SU-DHL-6 (cell line): Measurements from ENCODE around the gene STK10.

Experiments
- H2AFZ ChIP-seq: fragments of 200-600 bp; sonication (generic); 2 replicates; pipeline ENCODE4 v1.6.1; 2014; ENCODE audit warnings: low read depth, mild to moderate bottlenecking, moderate library complexity, mixed read lengths, antibody characterized with exemption, low read length; ENCODE audit not compliant: severe bottlenecking
- H3F3A ChIP-seq: fragments of 200-600 bp; shearing (Covaris generic); 2 replicates; pipeline ENCODE4 v1.6.0; 2016; ENCODE audit warnings: antibody characterized with exemption, mild to moderate bottlenecking; ENCODE audit not compliant: insufficient read depth
- H3K27ac ChIP-seq: fragments of 200-600 bp; sonication (generic); 2 replicates; pipeline ENCODE4 v1.5.1; 2016; ENCODE audit warnings: low read depth, mild to moderate bottlenecking, low read length, moderate library complexity, mixed read lengths
- H3K27me3 ChIP-seq: fragments of 200-600 bp; sonication (generic), shearing (Covaris generic); 2 replicates; pipeline ENCODE4 v1.6.0; 2014; ENCODE audit warnings: mild to moderate bottlenecking, low read length
- H3K36me3 ChIP-seq: fragments of 200-600 bp; sonication (generic); 2 replicates; pipeline ENCODE4 v1.6.1; 2014; ENCODE audit warnings: mild to moderate bottlenecking, low read length, mixed read lengths
- H3K4me2 ChIP-seq: fragments of 300-600, 200-600 bp; shearing (Covaris generic), sonication (generic); 2 replicates; pipeline ENCODE4 v1.6.0; 2014; ENCODE audit warnings: low read length, low read depth, mild to moderate bottlenecking; ENCODE audit not compliant: poor library complexity, severe bottlenecking
- H3K4me3 ChIP-seq: fragments of 200-600 bp; sonication (generic); 2 replicates; pipeline ENCODE4 v1.5.1; 2014; ENCODE audit warnings: antibody characterized with exemption, low read length, mild to moderate bottlenecking, mixed read lengths; ENCODE audit not compliant: insufficient read depth, poor library complexity, severe bottlenecking
- H3K79me2 ChIP-seq: fragments of 200-600 bp; sonication (generic); 2 replicates; pipeline ENCODE4 v1.6.1; 2014; ENCODE audit warnings: mild to moderate bottlenecking, low read length, moderate library complexity; ENCODE audit not compliant: insufficient read depth
- H3K9ac ChIP-seq: fragments of 200-600 bp; sonication (generic); 2 replicates; pipeline ENCODE4 v1.7.0; 2014; ENCODE audit warnings: mild to moderate bottlenecking, low read length
- H3K9me2 ChIP-seq: fragments of 200-600 bp; sonication (generic); replicated peaks from 2 replicates; pipeline ENCODE4 v1.6.1; 2014; ENCODE audit warnings: low read length; ENCODE audit not compliant: insufficient read depth
- H3K9me3 ChIP-seq: fragments of 200-600 bp; sonication (generic); 2 replicates; pipeline ENCODE4 v1.6.1; 2014; ENCODE audit warnings: low read length, mixed read lengths; ENCODE audit not compliant: insufficient read depth
- H4K20me1 ChIP-seq: fragments of 200-600 bp; sonication (generic); 2 replicates; pipeline ENCODE4 v1.6.1; 2014; ENCODE audit warnings: low read depth, mild to moderate bottlenecking, antibody characterized with exemption, low read length, moderate library complexity, mixed read lengths
- CTCF ChIP-seq: fragments of 200-600 bp; sonication (generic); IDR thresholded peaks from one replicate; pipeline ENCODE4 v1.5.1; 2017; ENCODE audit warnings: antibody characterized with exemption, mild to moderate bottlenecking, low read length, moderate library complexity; ENCODE audit not compliant: insufficient read depth, poor library complexity, severe bottlenecking
- EZH2phosphoT487 ChIP-seq: fragments of 200-600 bp; sonication (generic), shearing (Covaris generic); conservative IDR thresholded peaks from 2 replicates; pipeline ENCODE4 v1.6.1; 2018; ENCODE audit warnings: mild to moderate bottlenecking, antibody characterized with exemption, low read length, moderate library complexity, mixed read lengths

Gene STK10

GRCh38 chr5:172048170-172048422 lies 139.9 kb downstream of the STK10 start:
- Histone ChIP-seq H3K4me2 (no peak overlapping the region), H3K9ac (no peak overlapping the region), H3K4me3 (no peak overlapping the region), H4K20me1 (no peaks in the 10 kb centered on the region), H3K79me2 (no peaks in the 10 kb centered on the region), H2AFZ (no peak overlapping the region), H3K36me3 (0 out of 2 replicates have a peak, but pooled peaks cover 6% of the 10 kb centered on the region), H3K9me2 (no peaks in the 10 kb centered on the region), H3K9me3 (no peaks in the 10 kb centered on the region), H3F3A (no peaks in the 10 kb centered on the region), H3K27me3 (no peaks in the 10 kb centered on the region), H3K27ac (no peak overlapping the region)
- TF ChIP-seq CTCF = no peak
- TF ChIP-seq EZH2phosphoT487 = no peak

- Histone ChIP-seq H3K36me3 (0 out of 2 replicates have a peak, but pooled peaks cover 3% of the 10 kb centered on the region), H3K27me3 (no peaks in the 10 kb centered on the region), H3K4me2 (no peak overlapping the region), H3F3A (0 out of 2 replicates have a peak, but pooled peaks cover 3% of the 10 kb centered on the region), H3K9ac (no peak overlapping the region), H3K9me3 (no peaks in the 10 kb centered on the region), H4K20me1 (no peaks in the 10 kb centered on the region), H3K4me3 (no peak overlapping the region), H2AFZ (no peak overlapping the region), H3K9me2 (no peaks in the 10 kb centered on the region), H3K79me2 (no peaks in the 10 kb centered on the region), H3K27ac (no peak overlapping the region)
- TF ChIP-seq EZH2phosphoT487 = no peak
- TF ChIP-seq CTCF = no peak
Measured at GRCh38 chr5:172046593-172046992, 141.4 kb downstream of the STK10 start.

- H3K79me2 ChIP-seq = no peaks in the 10 kb centered on the region
- H3F3A ChIP-seq = 0 out of 2 replicates have a peak, but pooled peaks cover 3% of the 10 kb centered on the region
- no peak overlapping the region for H3K4me2 ChIP-seq
- no peaks in the 10 kb centered on the region for H3K9me3 ChIP-seq
- TF ChIP-seq EZH2phosphoT487 = no peak
- TF ChIP-seq CTCF = no peak
- H3K9me2 ChIP-seq = no peaks in the 10 kb centered on the region
- no peak overlapping the region for H2AFZ ChIP-seq
- H4K20me1 ChIP-seq = no peaks in the 10 kb centered on the region
- H3K36me3 ChIP-seq = 0 out of 2 replicates have a peak, but pooled peaks cover 1% of the 10 kb centered on the region
- no peak overlapping the region for H3K27ac ChIP-seq
- H3K4me3 ChIP-seq = no peak overlapping the region
- no peak overlapping the region for H3K9ac ChIP-seq
- H3K27me3 ChIP-seq = no peaks in the 10 kb centered on the region
Measured at GRCh38 chr5:172045315-172045632, 142.8 kb downstream of the STK10 start.
